K562 (cell line): ENCODE results near the gene SRPK1. TPM values are rescaled to one million over a fixed set of nuclear protein-coding genes. Genes with fewer than 3 reads are reported as not detected.

Experiments
- DLX4 ChIP-seq: fragments of 250-450 bp; sonication (Bioruptor Pico); IDR thresholded peaks from 2 replicates; pipeline ENCODE4 v1.6.1; 2021; ENCODE audit warnings: mild to moderate bottlenecking
- ERF ChIP-seq: fragments of 450-650 bp; formaldehyde crosslinking; IDR thresholded peaks from 2 replicates; pipeline ENCODE4 v1.4.0; 2020; ENCODE audit warnings: mild to moderate bottlenecking, mixed read lengths
- POLR2A ChIP-seq: fragments of 450-650 bp; conservative IDR thresholded peaks from 2 replicates; pipeline ENCODE4 v1.6.1; 2016
- PRMT5 ChIP-seq: sonication (generic); formaldehyde crosslinking; IDR thresholded peaks from 2 replicates; pipeline ENCODE4 v1.5.0; 2020; ENCODE audit warnings: missing genetic modification reagents
- PRPF4 ChIP-seq: fragments of 200-400 bp; formaldehyde crosslinking; IDR thresholded peaks from one replicate; pipeline ENCODE4 v1.6.1; 2017; ENCODE audit warnings: low read length, low read depth, mild to moderate bottlenecking; ENCODE audit not compliant: insufficient read depth, poor library complexity, severe bottlenecking
- TGIF2 ChIP-seq: sonication (generic); formaldehyde crosslinking; IDR thresholded peaks from 2 replicates; pipeline ENCODE4 v1.8.1; 2022; ENCODE audit warnings: mild to moderate bottlenecking, missing genetic modification reagents, moderate library complexity
- WHSC1 ChIP-seq: IDR thresholded peaks from one replicate; pipeline ENCODE4 v1.6.1; 2012; ENCODE audit warnings: low read length, control low read depth, inconsistent platforms
- ZFX ChIP-seq: sonication (generic); formaldehyde crosslinking; IDR thresholded peaks from 2 replicates; pipeline ENCODE4 v1.8.0; 2022; ENCODE audit warnings: mild to moderate bottlenecking, missing genetic modification reagents, moderate library complexity
- ZNF124 ChIP-seq: sonication (generic); formaldehyde crosslinking; IDR thresholded peaks from 2 replicates; pipeline ENCODE4 v1.8.1; 2022; ENCODE audit warnings: missing genetic modification reagents
- ZNF133 ChIP-seq: fragments of 250-450 bp; sonication (Bioruptor Pico); IDR thresholded peaks from 2 replicates; pipeline ENCODE4 v1.4.0; 2020; ENCODE audit warnings: mild to moderate bottlenecking
- ZNF212 ChIP-seq: fragments of 450-650 bp; formaldehyde crosslinking; IDR thresholded peaks from 2 replicates; pipeline ENCODE4 v1.4.0; 2020; ENCODE audit warnings: mild to moderate bottlenecking
- ZNF280A ChIP-seq: fragments of 450-650 bp; IDR thresholded peaks from 2 replicates; pipeline ENCODE4 v1.6.1; 2018; ENCODE audit warnings: mild to moderate bottlenecking, low read depth; ENCODE audit not compliant: partially characterized antibody
- ZNF282 ChIP-seq: sonication (generic); formaldehyde crosslinking; IDR thresholded peaks from 2 replicates; pipeline ENCODE4 v1.8.1; 2023; ENCODE audit warnings: missing genetic modification reagents
- ZNF707 ChIP-seq: fragments of 250-450 bp; sonication (Bioruptor Pico); conservative IDR thresholded peaks from 2 replicates; pipeline ENCODE4 v1.8.0; 2022; ENCODE audit warnings: inconsistent platforms, mild to moderate bottlenecking, moderate library complexity
- ZNF785 ChIP-seq: fragments of 250-450 bp; sonication (Bioruptor Pico); IDR thresholded peaks from 2 replicates; pipeline ENCODE4 v1.4.0; 2020; ENCODE audit warnings: mild to moderate bottlenecking
- polyA plus RNA-seq, 8 experiments: library from polyadenylated mRNA; depleted of rRNA in 4 of 8; stranded (reverse) in 5 of 8; unstranded in 3 of 8; fragments of >200 nt; fragmentation: Nextera tagmentation in 2 of 8; fragmentation: Illumina TruSeq in 1 of 8; extraction: Ambion mirVana in 2 of 8; extraction: Trizol in 1 of 8; gene quantifications; 2 replicates each; pipeline versions ENCODE4 v1.2.1 to v1.2.3, GENCODE V29; 2011 to 2014; ENCODE audit warnings: inconsistent platforms in 1 of 8, missing spikeins in 1 of 8
- total RNA-seq, 7 experiments: library from RNA; depleted of rRNA in 6 of 7; stranded (reverse); fragments of >200 nt in 6 of 7; fragmentation: Illumina TruSeq in 2 of 7; extraction: Trizol in 2 of 7; gene quantifications; 2 replicates each; pipeline versions ENCODE4 v1.2.1 to v1.2.3, GENCODE V29; 2011 to 2021; ENCODE audit warnings: low replicate concordance in 1 of 7
- TF ChIP-seq, protein P1 (sequence below), 2 experiments: fragments of 450-650 bp; formaldehyde crosslinking in 1 of 2; IDR thresholded peaks; 2 replicates each; pipeline versions ENCODE4 v1.4.0 to v1.6.1; 2014 to 2020; ENCODE audit warnings: mild to moderate bottlenecking in 2 of 2, borderline replicate concordance in 1 of 2, low read depth in 1 of 2
- TF ChIP-seq, protein P2 (sequence below): fragments of 250-450 bp; sonication (Bioruptor Pico); IDR thresholded peaks from 2 replicates; pipeline ENCODE4 v1.8.0; 2022; ENCODE audit warnings: inconsistent platforms

Gene SRPK1
- total and polyA plus RNA-seq, 9 of the 15 experiments (the other 6 are each of a cell fraction or from before 2014, with no cell fraction given), result 99.6 to 185 (median 159) TPM

DNA sequence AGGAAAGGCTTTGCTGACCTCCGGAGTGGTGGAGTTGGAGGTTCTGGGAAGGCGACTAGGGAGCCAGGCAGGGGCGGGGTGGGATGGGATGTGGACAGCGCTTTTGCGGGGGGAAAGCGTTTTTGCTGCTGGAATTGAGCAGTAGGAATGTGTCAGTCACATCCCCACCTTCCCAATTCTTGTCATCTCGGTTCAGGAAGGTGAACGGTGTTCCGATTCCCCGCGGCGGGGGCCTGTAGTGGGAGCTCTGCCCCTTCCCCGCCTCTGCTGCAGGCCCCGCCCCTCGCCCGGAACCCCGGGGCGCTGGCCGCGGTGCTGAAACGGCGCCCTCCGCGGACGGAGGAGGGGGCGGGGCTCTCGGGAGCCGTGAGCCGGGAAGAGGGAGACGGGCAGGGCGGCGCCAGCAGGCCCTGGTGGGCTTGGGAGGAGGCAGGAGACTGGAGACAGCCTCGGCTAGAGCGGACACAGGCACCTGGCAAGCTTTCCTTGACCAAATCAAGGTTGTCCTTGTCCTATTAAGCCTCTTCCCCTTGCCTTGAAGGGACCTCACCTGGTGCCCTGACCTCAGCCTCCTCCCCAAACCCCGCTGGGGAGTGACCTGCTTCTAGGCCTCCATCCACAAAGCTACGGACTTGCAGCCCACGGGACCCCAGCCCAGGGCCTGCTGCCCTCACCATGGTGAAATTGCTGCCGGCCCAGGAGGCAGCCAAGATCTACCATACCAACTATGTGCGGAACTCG is 115.7 kb downstream of the SRPK1 start, which contains the start of gene LHFPL5 (continued):
- TF ChIP-seq, protein P1, sequence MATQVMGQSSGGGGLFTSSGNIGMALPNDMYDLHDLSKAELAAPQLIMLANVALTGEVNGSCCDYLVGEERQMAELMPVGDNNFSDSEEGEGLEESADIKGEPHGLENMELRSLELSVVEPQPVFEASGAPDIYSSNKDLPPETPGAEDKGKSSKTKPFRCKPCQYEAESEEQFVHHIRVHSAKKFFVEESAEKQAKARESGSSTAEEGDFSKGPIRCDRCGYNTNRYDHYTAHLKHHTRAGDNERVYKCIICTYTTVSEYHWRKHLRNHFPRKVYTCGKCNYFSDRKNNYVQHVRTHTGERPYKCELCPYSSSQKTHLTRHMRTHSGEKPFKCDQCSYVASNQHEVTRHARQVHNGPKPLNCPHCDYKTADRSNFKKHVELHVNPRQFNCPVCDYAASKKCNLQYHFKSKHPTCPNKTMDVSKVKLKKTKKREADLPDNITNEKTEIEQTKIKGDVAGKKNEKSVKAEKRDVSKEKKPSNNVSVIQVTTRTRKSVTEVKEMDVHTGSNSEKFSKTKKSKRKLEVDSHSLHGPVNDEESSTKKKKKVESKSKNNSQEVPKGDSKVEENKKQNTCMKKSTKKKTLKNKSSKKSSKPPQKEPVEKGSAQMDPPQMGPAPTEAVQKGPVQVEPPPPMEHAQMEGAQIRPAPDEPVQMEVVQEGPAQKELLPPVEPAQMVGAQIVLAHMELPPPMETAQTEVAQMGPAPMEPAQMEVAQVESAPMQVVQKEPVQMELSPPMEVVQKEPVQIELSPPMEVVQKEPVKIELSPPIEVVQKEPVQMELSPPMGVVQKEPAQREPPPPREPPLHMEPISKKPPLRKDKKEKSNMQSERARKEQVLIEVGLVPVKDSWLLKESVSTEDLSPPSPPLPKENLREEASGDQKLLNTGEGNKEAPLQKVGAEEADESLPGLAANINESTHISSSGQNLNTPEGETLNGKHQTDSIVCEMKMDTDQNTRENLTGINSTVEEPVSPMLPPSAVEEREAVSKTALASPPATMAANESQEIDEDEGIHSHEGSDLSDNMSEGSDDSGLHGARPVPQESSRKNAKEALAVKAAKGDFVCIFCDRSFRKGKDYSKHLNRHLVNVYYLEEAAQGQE (IDR thresholded peaks at IDR 0.05; ENCODE audit: borderline replicate concordance), result peak; percentile 100
- TF ChIP-seq, protein P1 (CRISPR knock-in tag; IDR thresholded peaks at IDR 0.05; ENCODE audit: low read depth), result peak; percentile 100
- TF ChIP-seq PRPF4 (no peak), POLR2A (no peak), ZNF785 (CRISPR knock-in tag) (no peak), ZNF133 (CRISPR knock-in tag) (no peak), DLX4 (CRISPR knock-in tag) (no peak), TGIF2 (CRISPR knock-in tag) (peak; percentile 98), ZNF282 (CRISPR knock-in tag) (peak; percentile 94), WHSC1 (no peak), ZNF707 (CRISPR knock-in tag) (no peak), ERF (CRISPR knock-in tag) (0 out of 2 replicates have a peak, but pooled peaks have one; percentile 53), ZNF124 (CRISPR knock-in tag) (peak; percentile 74; the same call in 1 of the 2 replicates), ZFX (CRISPR knock-in tag) (peak; percentile 19; the same call in 1 of the 2 replicates), ZNF280A (no peak), PRMT5 (CRISPR knock-in tag) (peak; percentile 97), ZNF212 (CRISPR knock-in tag) (no peak)
- TF ChIP-seq, protein P2, sequence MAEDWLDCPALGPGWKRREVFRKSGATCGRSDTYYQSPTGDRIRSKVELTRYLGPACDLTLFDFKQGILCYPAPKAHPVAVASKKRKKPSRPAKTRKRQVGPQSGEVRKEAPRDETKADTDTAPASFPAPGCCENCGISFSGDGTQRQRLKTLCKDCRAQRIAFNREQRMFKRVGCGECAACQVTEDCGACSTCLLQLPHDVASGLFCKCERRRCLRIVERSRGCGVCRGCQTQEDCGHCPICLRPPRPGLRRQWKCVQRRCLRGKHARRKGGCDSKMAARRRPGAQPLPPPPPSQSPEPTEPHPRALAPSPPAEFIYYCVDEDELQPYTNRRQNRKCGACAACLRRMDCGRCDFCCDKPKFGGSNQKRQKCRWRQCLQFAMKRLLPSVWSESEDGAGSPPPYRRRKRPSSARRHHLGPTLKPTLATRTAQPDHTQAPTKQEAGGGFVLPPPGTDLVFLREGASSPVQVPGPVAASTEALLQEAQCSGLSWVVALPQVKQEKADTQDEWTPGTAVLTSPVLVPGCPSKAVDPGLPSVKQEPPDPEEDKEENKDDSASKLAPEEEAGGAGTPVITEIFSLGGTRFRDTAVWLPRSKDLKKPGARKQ (CRISPR knock-in tag), result no peak
